Hepatocyte (in vitro differentiated cells): ENCODE data around the gene C6orf89.

ENCODE experiments used
- CTCF ChIP-seq: fragments of 200-600 bp; sonication (generic); IDR thresholded peaks from 2 replicates; pipeline ENCODE4 v1.5.1; 2016; ENCODE audit warnings: antibody characterized with exemption, mild to moderate bottlenecking; ENCODE audit not compliant: poor library complexity
- EZH2 ChIP-seq: fragments of 200-600 bp; sonication (generic); IDR thresholded peaks from 2 replicates; pipeline ENCODE4 v1.6.1; 2016; ENCODE audit warnings: antibody characterized with exemption, mild to moderate bottlenecking, borderline replicate concordance
- EZH2phosphoT487 ChIP-seq: fragments of 200-600 bp; sonication (generic); IDR thresholded peaks from one replicate; pipeline ENCODE4 v1.6.1; 2018; ENCODE audit warnings: antibody characterized with exemption, mild to moderate bottlenecking, low read depth, moderate library complexity; ENCODE audit not compliant: unreplicated experiment, severe bottlenecking

- TF ChIP-seq EZH2 = no peak
- peak; percentile 33 for TF ChIP-seq CTCF
- no peak for TF ChIP-seq EZH2phosphoT487
These were observed 11.9 kb upstream of the C6orf89 start for GRCh38 chr6:36873612-36874442.
